SU-DHL-6 (cell line): ENCODE measurements around the gene ANO10.
"Not testable (repeated sequence)": the region's sequence is repeated elsewhere in the genome, so short reads cannot be mapped to it uniquely, and the experiment has no call there.

Experiments used
- H2AFZ ChIP-seq: fragments of 200-600 bp; sonication (generic); 2 replicates; pipeline ENCODE4 v1.6.1; 2014; ENCODE audit warnings: low read depth, mild to moderate bottlenecking, moderate library complexity, mixed read lengths, antibody characterized with exemption, low read length; ENCODE audit not compliant: severe bottlenecking
- H3F3A ChIP-seq: fragments of 200-600 bp; shearing (Covaris generic); 2 replicates; pipeline ENCODE4 v1.6.0; 2016; ENCODE audit warnings: antibody characterized with exemption, mild to moderate bottlenecking; ENCODE audit not compliant: insufficient read depth
- H3K27ac ChIP-seq: fragments of 200-600 bp; sonication (generic); 2 replicates; pipeline ENCODE4 v1.5.1; 2016; ENCODE audit warnings: low read depth, mild to moderate bottlenecking, low read length, moderate library complexity, mixed read lengths
- H3K27me3 ChIP-seq: fragments of 200-600 bp; sonication (generic), shearing (Covaris generic); 2 replicates; pipeline ENCODE4 v1.6.0; 2014; ENCODE audit warnings: mild to moderate bottlenecking, low read length
- H3K36me3 ChIP-seq: fragments of 200-600 bp; sonication (generic); 2 replicates; pipeline ENCODE4 v1.6.1; 2014; ENCODE audit warnings: mild to moderate bottlenecking, low read length, mixed read lengths
- H3K4me2 ChIP-seq: fragments of 300-600, 200-600 bp; shearing (Covaris generic), sonication (generic); 2 replicates; pipeline ENCODE4 v1.6.0; 2014; ENCODE audit warnings: low read length, low read depth, mild to moderate bottlenecking; ENCODE audit not compliant: poor library complexity, severe bottlenecking
- H3K4me3 ChIP-seq: fragments of 200-600 bp; sonication (generic); 2 replicates; pipeline ENCODE4 v1.5.1; 2014; ENCODE audit warnings: antibody characterized with exemption, low read length, mild to moderate bottlenecking, mixed read lengths; ENCODE audit not compliant: insufficient read depth, poor library complexity, severe bottlenecking
- H3K79me2 ChIP-seq: fragments of 200-600 bp; sonication (generic); 2 replicates; pipeline ENCODE4 v1.6.1; 2014; ENCODE audit warnings: mild to moderate bottlenecking, low read length, moderate library complexity; ENCODE audit not compliant: insufficient read depth
- H3K9ac ChIP-seq: fragments of 200-600 bp; sonication (generic); 2 replicates; pipeline ENCODE4 v1.7.0; 2014; ENCODE audit warnings: mild to moderate bottlenecking, low read length
- H3K9me2 ChIP-seq: fragments of 200-600 bp; sonication (generic); replicated peaks from 2 replicates; pipeline ENCODE4 v1.6.1; 2014; ENCODE audit warnings: low read length; ENCODE audit not compliant: insufficient read depth
- H3K9me3 ChIP-seq: fragments of 200-600 bp; sonication (generic); 2 replicates; pipeline ENCODE4 v1.6.1; 2014; ENCODE audit warnings: low read length, mixed read lengths; ENCODE audit not compliant: insufficient read depth
- H4K20me1 ChIP-seq: fragments of 200-600 bp; sonication (generic); 2 replicates; pipeline ENCODE4 v1.6.1; 2014; ENCODE audit warnings: low read depth, mild to moderate bottlenecking, antibody characterized with exemption, low read length, moderate library complexity, mixed read lengths
- CTCF ChIP-seq: fragments of 200-600 bp; sonication (generic); IDR thresholded peaks from one replicate; pipeline ENCODE4 v1.5.1; 2017; ENCODE audit warnings: antibody characterized with exemption, mild to moderate bottlenecking, low read length, moderate library complexity; ENCODE audit not compliant: insufficient read depth, poor library complexity, severe bottlenecking
- EZH2phosphoT487 ChIP-seq: fragments of 200-600 bp; sonication (generic), shearing (Covaris generic); conservative IDR thresholded peaks from 2 replicates; pipeline ENCODE4 v1.6.1; 2018; ENCODE audit warnings: mild to moderate bottlenecking, antibody characterized with exemption, low read length, moderate library complexity, mixed read lengths

The ANO10 gene

GRCh38 chr3:43521941-43522340 is 99.9 kb downstream of the ANO10 start:
- H3K9ac ChIP-seq, result no peak overlapping the region
- no peak for TF ChIP-seq CTCF
- TF ChIP-seq EZH2phosphoT487, result no peak
- no peak overlapping the region for H2AFZ ChIP-seq
- H3K4me3 ChIP-seq, result no peak overlapping the region
- H3K79me2 ChIP-seq, result no peaks in the 10 kb centered on the region
- no peaks in the 10 kb centered on the region for H3K27me3 ChIP-seq
- no peak overlapping the region for H3K27ac ChIP-seq
- no peaks in the 10 kb centered on the region for H3K9me2 ChIP-seq
- H3F3A ChIP-seq, result no peaks in the 10 kb centered on the region
- no peak overlapping the region for H3K4me2 ChIP-seq
- H3K9me3 ChIP-seq, result no peaks in the 10 kb centered on the region
- H3K36me3 ChIP-seq, result no peaks in the 10 kb centered on the region
- no peaks in the 10 kb centered on the region for H4K20me1 ChIP-seq

GRCh38 chr3:43518515-43518914 is 103.3 kb downstream of the ANO10 start:
- H3K4me3 ChIP-seq, H3K79me2 ChIP-seq, H3K4me2 ChIP-seq, H3K36me3 ChIP-seq, H3K9me3 ChIP-seq, H3F3A ChIP-seq, H4K20me1 ChIP-seq, H3K9ac ChIP-seq, H2AFZ ChIP-seq, H3K27me3 ChIP-seq, H3K9me2 ChIP-seq, H3K27ac ChIP-seq: not testable (repeated sequence)

- Histone ChIP-seq H3K27me3 (no peaks in the 10 kb centered on the region), H3F3A (no peaks in the 10 kb centered on the region), H2AFZ (no peak overlapping the region), H3K9ac (no peak overlapping the region), H3K36me3 (no peaks in the 10 kb centered on the region), H3K4me2 (no peak overlapping the region), H3K9me2 (no peaks in the 10 kb centered on the region), H3K27ac (no peak overlapping the region), H3K79me2 (no peaks in the 10 kb centered on the region), H3K4me3 (no peak overlapping the region), H3K9me3 (no peaks in the 10 kb centered on the region), H4K20me1 (no peaks in the 10 kb centered on the region)
- TF ChIP-seq CTCF (no peak), EZH2phosphoT487 (no peak)
Observed at GRCh38 chr3:43515970-43516635, 105.7 kb downstream of the ANO10 start.

- H3K27me3 ChIP-seq, result no peaks in the 10 kb centered on the region
- H3K9me3 ChIP-seq, result no peaks in the 10 kb centered on the region
- H3K4me2 ChIP-seq, result no peak overlapping the region
- no peaks in the 10 kb centered on the region for H3K79me2 ChIP-seq
- H2AFZ ChIP-seq, result no peak overlapping the region
- H3K27ac ChIP-seq, result no peak overlapping the region
- no peaks in the 10 kb centered on the region for H3F3A ChIP-seq
- no peaks in the 10 kb centered on the region for H3K9me2 ChIP-seq
- H3K36me3 ChIP-seq, result no peaks in the 10 kb centered on the region
- H3K9ac ChIP-seq, result no peak overlapping the region
- no peaks in the 10 kb centered on the region for H4K20me1 ChIP-seq
- H3K4me3 ChIP-seq, result no peak overlapping the region
- TF ChIP-seq EZH2phosphoT487 (no peak), CTCF (no peak)
Observed at GRCh38 chr3:43515208-43515917, 106.4 kb downstream of the ANO10 start.
